Measurements from ENCODE around the gene ATL2.
"Not testable (repeated sequence)": the region's sequence is repeated elsewhere in the genome, so short reads cannot be mapped to it uniquely, and the experiment has no call there.

DNA sequence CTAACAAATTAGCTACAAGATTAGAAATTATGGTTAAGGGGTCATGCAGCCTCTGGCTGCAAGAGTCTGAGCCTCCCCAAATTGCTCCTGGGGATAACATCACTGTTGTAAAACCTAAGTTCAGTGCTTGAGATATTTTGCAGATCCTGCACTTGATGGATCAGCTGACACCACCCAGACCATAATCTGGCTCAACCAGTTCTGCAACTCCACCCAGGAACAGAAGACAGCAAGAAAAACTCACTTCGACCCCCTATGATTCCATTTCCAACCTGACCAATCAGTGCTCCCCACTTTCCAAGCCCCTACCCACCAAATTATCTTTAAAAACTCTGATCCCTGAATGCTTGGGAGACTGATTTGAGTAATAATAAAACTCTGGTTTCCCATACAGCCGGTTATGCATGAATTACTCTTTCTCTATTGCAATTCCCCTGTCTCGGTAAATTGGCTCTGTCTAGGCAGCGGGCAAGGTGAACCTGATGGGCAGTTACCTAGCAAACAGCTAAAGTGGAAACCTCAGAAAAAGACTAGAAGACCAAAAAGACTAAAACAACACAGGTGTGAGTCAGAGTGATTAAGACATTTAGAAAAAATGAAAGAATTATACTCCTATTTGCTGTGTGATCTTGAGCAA is 35.3 kb upstream of the ATL2 start:
- TF ChIP-seq CTCF, POLR2AphosphoS5, POLR2A (IDR thresholded peaks at IDR 0.05): not testable (repeated sequence)

All from prostate gland (tissue), 2 donors.